Measurements from ENCODE around the gene TMEM154. TPM values are rescaled to one million over a fixed set of nuclear protein-coding genes. Genes with fewer than 3 reads are reported as not detected.

The TMEM154 gene
- total RNA-seq, 1 experiment from 2014 or later, result 2.6 TPM

- no peak overlapping the region for H3K27ac ChIP-seq (ENCODE audit: low read depth, low read length, poor library complexity, severe bottlenecking)
- ChIA-PET CTCF (no interaction called here), POLR2A (ENCODE audit: low non-redundant PET) (no interaction called here)
- no peak overlapping the region for H3K4me3 ChIP-seq (ENCODE audit: low read depth, low read length, poor library complexity, severe bottlenecking)
- no peaks in the 10 kb centered on the region for H3K4me1 ChIP-seq (ENCODE audit: insufficient read depth, low read length, poor library complexity, severe bottlenecking)
- no peaks in the 10 kb centered on the region for H3K27me3 ChIP-seq (replicated peaks; ENCODE audit: insufficient read depth, low read depth, low read length, poor library complexity)
- no peaks in the 10 kb centered on the region for H3K36me3 ChIP-seq (ENCODE audit: insufficient read depth, low read length, poor library complexity, severe bottlenecking)
- no peaks in the 10 kb centered on the region for H3K9me3 ChIP-seq (ENCODE audit: low read depth, low read length, poor library complexity, severe bottlenecking)
- intact Hi-C loops (cut with micrococcal nuclease; ENCODE audit: unreplicated experiment), result no loop called here
- TF ChIP-seq CTCF (conservative IDR thresholded peaks at IDR 0.05; ENCODE audit: low read depth, low read length), result no peak
- TF ChIP-seq EZH2 (IDR thresholded peaks at IDR 0.05; ENCODE audit: borderline replicate concordance, low read depth, low read length, poor library complexity, severe bottlenecking), result no peak
- BruUV-seq (replicated peaks), result no TSS peak
- DNase-seq (ENCODE audit: low spot score), result no peak
Observed at GRCh38 chr4:152613841-152614721, 65.7 kb downstream of the TMEM154 start.

GRCh38 chr4:152613351-152613750, 66.4 kb downstream of the TMEM154 start:
- no TSS peak for BruUV-seq (replicated peaks)
- intact Hi-C loops (cut with micrococcal nuclease; ENCODE audit: unreplicated experiment), result no loop called here
- POLR2A ChIA-PET (ENCODE audit: low non-redundant PET), result no interaction called here

GRCh38 chr4:152610131-152610530, 69.7 kb downstream of the TMEM154 start:
- no peak overlapping the region for H3K27ac ChIP-seq (ENCODE audit: low read depth, low read length, poor library complexity, severe bottlenecking)

More at GRCh38 chr4:152613351-152613750, 66.4 kb downstream of the TMEM154 start:
- Histone ChIP-seq H3K27ac (ENCODE audit: low read depth, low read length, poor library complexity, severe bottlenecking) (no peak overlapping the region), H3K4me3 (ENCODE audit: low read depth, low read length, poor library complexity, severe bottlenecking) (no peak overlapping the region), H3K27me3 (replicated peaks; ENCODE audit: insufficient read depth, low read depth, low read length, poor library complexity) (no peaks in the 10 kb centered on the region), H3K9me3 (ENCODE audit: low read depth, low read length, poor library complexity, severe bottlenecking) (no peaks in the 10 kb centered on the region), H3K4me1 (ENCODE audit: insufficient read depth, low read length, poor library complexity, severe bottlenecking) (no peaks in the 10 kb centered on the region), H3K36me3 (ENCODE audit: insufficient read depth, low read length, poor library complexity, severe bottlenecking) (no peaks in the 10 kb centered on the region)
- no peak for TF ChIP-seq EZH2 (IDR thresholded peaks at IDR 0.05; ENCODE audit: borderline replicate concordance, low read depth, low read length, poor library complexity, severe bottlenecking)
- TF ChIP-seq CTCF (conservative IDR thresholded peaks at IDR 0.05; ENCODE audit: low read depth, low read length), result no peak
- DNase-seq (ENCODE audit: low spot score), result no peak
- CTCF ChIA-PET, result no interaction called here

More at GRCh38 chr4:152610131-152610530, 69.7 kb downstream of the TMEM154 start:
- Histone ChIP-seq H3K36me3 (ENCODE audit: insufficient read depth, low read length, poor library complexity, severe bottlenecking) (no peaks in the 10 kb centered on the region), H3K27me3 (replicated peaks; ENCODE audit: insufficient read depth, low read depth, low read length, poor library complexity) (no peaks in the 10 kb centered on the region), H3K9me3 (ENCODE audit: low read depth, low read length, poor library complexity, severe bottlenecking) (no peaks in the 10 kb centered on the region), H3K4me1 (ENCODE audit: insufficient read depth, low read length, poor library complexity, severe bottlenecking) (no peaks in the 10 kb centered on the region), H3K4me3 (ENCODE audit: low read depth, low read length, poor library complexity, severe bottlenecking) (no peak overlapping the region)
- intact Hi-C loops (cut with micrococcal nuclease; ENCODE audit: unreplicated experiment), result no loop called here
- no peak for TF ChIP-seq EZH2 (IDR thresholded peaks at IDR 0.05; ENCODE audit: borderline replicate concordance, low read depth, low read length, poor library complexity, severe bottlenecking)
- no peak for TF ChIP-seq CTCF (conservative IDR thresholded peaks at IDR 0.05; ENCODE audit: low read depth, low read length)
- POLR2A ChIA-PET (ENCODE audit: low non-redundant PET), result no interaction called here
- no TSS peak for BruUV-seq (replicated peaks)
- DNase-seq (ENCODE audit: low spot score), result no peak
- CTCF ChIA-PET, result no interaction called here

Data from A673 (cell line).